GM06990 (cell line): ENCODE results near the gene EFNA4.

Source experiments
- DNase-seq: peaks from one replicate; pipeline ENCODE4 v3.0.0-alpha.2; 2011; ENCODE audit not compliant: insufficient read length; ENCODE audit errors: extremely low read depth
- H3K27me3 ChIP-seq: replicated peaks from 2 replicates; pipeline ENCODE4 v1.6.0; 2011; ENCODE audit warnings: low read length; ENCODE audit not compliant: control insufficient read depth, insufficient read depth
- H3K36me3 ChIP-seq: 2 replicates; pipeline ENCODE4 v1.5.1; 2011; ENCODE audit warnings: low read length; ENCODE audit not compliant: control insufficient read depth, insufficient read depth
- H3K4me3 ChIP-seq: replicated peaks from 2 replicates; pipeline ENCODE4 v1.5.1; 2011; ENCODE audit warnings: low read depth, mild to moderate bottlenecking, control low read depth, low read length
- CTCF ChIP-seq: IDR thresholded peaks from 2 replicates; pipeline ENCODE4 v1.5.1; 2011; ENCODE audit warnings: low read length, control low read depth, mild to moderate bottlenecking, inconsistent platforms; ENCODE audit not compliant: insufficient read depth, poor library complexity, severe bottlenecking

Gene EFNA4

GRCh38 chr1:155048449-155049334, 14.8 kb upstream of the EFNA4 start:
- no peaks in the 10 kb centered on the region for H3K36me3 ChIP-seq
- no peak overlapping the region for H3K4me3 ChIP-seq
- H3K27me3 ChIP-seq, result no peaks in the 10 kb centered on the region
- DNase-seq, result no peak
- no peak for TF ChIP-seq CTCF

- DNase-seq, result no peak
Observed at GRCh38 chr1:155049651-155050559, 13.6 kb upstream of the EFNA4 start.

GRCh38 chr1:155050560-155051341, 12.8 kb upstream of the EFNA4 start, which contains the start of gene ADAM15:
ADAM15 (plus strand) TSS chr1:155051316; CDS start chr1:155051387, 71 bp downstream.
- peak; percentile 79 for DNase-seq

More at GRCh38 chr1:155049651-155050559, 13.6 kb upstream of the EFNA4 start:
- Histone ChIP-seq H3K27me3 (no peaks in the 10 kb centered on the region), H3K4me3 (peak overlapping the region; percentile 53; the same call in 1 of the 2 replicates), H3K36me3 (no peaks in the 10 kb centered on the region)
- no peak for TF ChIP-seq CTCF

GRCh38 chr1:155051342-155051776, 12.2 kb upstream of the EFNA4 start:
- TF ChIP-seq CTCF, result peak; percentile 12
- Histone ChIP-seq H3K4me3 (peak overlapping the region; percentile 61), H3K27me3 (no peaks in the 10 kb centered on the region), H3K36me3 (no peaks in the 10 kb centered on the region)
- no peak for DNase-seq

More at GRCh38 chr1:155050560-155051341, 12.8 kb upstream of the EFNA4 start, which contains the start of gene ADAM15:
- peak; percentile 95 for TF ChIP-seq CTCF
- no peaks in the 10 kb centered on the region for H3K36me3 ChIP-seq
- peak within 1 kb of the TSS; percentile 61 for H3K4me3 ChIP-seq
- H3K27me3 ChIP-seq, result no peaks in the 10 kb centered on the region

GRCh38 chr1:155051777-155052398, 11.7 kb upstream of the EFNA4 start:
- DNase-seq, result peak; percentile 31
- Histone ChIP-seq H3K4me3 (peak overlapping the region; percentile 61), H3K27me3 (no peaks in the 10 kb centered on the region), H3K36me3 (no peaks in the 10 kb centered on the region)
- no peak for TF ChIP-seq CTCF
